Common myeloid progenitor, CD34-positive (primary cell): ENCODE data around the gene KRTAP9-7.

Source experiments
- CTCF ChIA-PET: fragments of 350-600 bp; sonication (Branson Sonifier 250); formaldehyde crosslinking; loops from one replicate; lab custom pipeline; 2021; ENCODE audit warnings: antibody characterized with exemption; lab: Charles Lee
- POLR2A ChIA-PET: fragments of 350-600 bp; sonication (Branson Sonifier 250); formaldehyde crosslinking; loops from one replicate; lab custom pipeline; 2021; ENCODE audit warnings: antibody characterized with exemption; lab: Charles Lee
- DNase-seq, 3 donors: peaks; one replicate each; pipeline versions ENCODE4 v3.0.0 to v3.0.0-alpha.2; 2013
- H3K27ac ChIP-seq, 2 experiments: 1 replicate in 1 of 2; 2 replicates in 1 of 2; pipeline ENCODE4 v1.7.0; 2013; ENCODE audit warnings: inconsistent platforms in 2 of 2, low read length in 2 of 2, mild to moderate bottlenecking in 2 of 2, low read depth in 1 of 2, moderate library complexity in 1 of 2; ENCODE audit not compliant: severe bottlenecking in 2 of 2, insufficient read depth in 1 of 2, poor library complexity in 1 of 2
- H3K27me3 ChIP-seq, 5 experiments: replicated peaks in 2 of 5; 1 replicate in 3 of 5; 2 replicates in 2 of 5; pipeline versions ENCODE4 v1.6.1 to v1.7.0; 2013; ENCODE audit warnings: low read length in 4 of 5, mild to moderate bottlenecking in 2 of 5, moderate library complexity in 2 of 5, inconsistent platforms in 1 of 5; ENCODE audit not compliant: insufficient read depth in 5 of 5, control insufficient read depth in 4 of 5
- H3K36me3 ChIP-seq, 4 experiments: 1 replicate in 2 of 4; 2 replicates in 2 of 4; pipeline versions ENCODE4 v1.6.1 to v1.7.0; 2013; ENCODE audit warnings: low read length in 3 of 4, control low read depth in 1 of 4, mild to moderate bottlenecking in 1 of 4; ENCODE audit not compliant: control insufficient read depth in 4 of 4, insufficient read depth in 4 of 4
- H3K4me1 ChIP-seq, 4 experiments: 1 replicate in 3 of 4; 2 replicates in 1 of 4; pipeline versions ENCODE4 v1.6.1 to v1.7.1; 2013; ENCODE audit warnings: low read length in 3 of 4, mild to moderate bottlenecking in 3 of 4, control low read depth in 1 of 4, inconsistent platforms in 1 of 4, moderate library complexity in 1 of 4; ENCODE audit not compliant: control insufficient read depth in 4 of 4, insufficient read depth in 4 of 4; ENCODE audit errors: control extremely low read depth in 1 of 4
- H3K4me3 ChIP-seq, 7 experiments: 1 replicate in 4 of 7; 2 replicates in 3 of 7; pipeline versions ENCODE4 v1.5.1 to v1.7.0; 2013; ENCODE audit warnings: mild to moderate bottlenecking in 7 of 7, low read length in 6 of 7, moderate library complexity in 6 of 7, inconsistent platforms in 2 of 7, low read depth in 2 of 7, control low read depth in 1 of 7; ENCODE audit not compliant: insufficient read depth in 4 of 7, control insufficient read depth in 1 of 7; ENCODE audit errors: extremely low read depth in 1 of 7
- H3K9me3 ChIP-seq, 5 experiments: 1 replicate in 4 of 5; 2 replicates in 1 of 5; pipeline versions ENCODE4 v1.6.1 to v1.7.1; 2013; ENCODE audit warnings: low read length in 4 of 5, mild to moderate bottlenecking in 2 of 5, inconsistent platforms in 1 of 5, low read depth in 1 of 5, moderate library complexity in 1 of 5; ENCODE audit not compliant: control insufficient read depth in 4 of 5, insufficient read depth in 2 of 5; ENCODE audit errors: control extremely low read depth in 1 of 5
- WGBS: methylation state at CpG from one replicate; pipeline ENCODE4 v1.1.5; 2013; ENCODE audit not compliant: insufficient coverage; 5-methylcytosine and 5-hydroxymethylcytosine counted together

Gene KRTAP9-7

GRCh38 chr17:41322094-41322902 is 46.8 kb downstream of the KRTAP9-7 start:
- CTCF ChIA-PET = interaction anchor here (0.5 to 2.8 kb wide), 22 partner anchors 8 to 675 kb away, joined by 3 to 22 read pairs (median 4); partner anchors contain the start of genes KRTAP16-1, KRTAP29-1 and SMARCE1
- Histone ChIP-seq H3K9me3 (peaks cover 0 to 9% (median 0%) of the 10 kb centered on the region in 5 experiments), H3K27ac (no peak overlapping the region), H3K36me3 (no peaks in the 10 kb centered on the region), H3K4me1 (peaks cover 0 to 7% (median 0%) of the 10 kb centered on the region in 4 experiments), H3K27me3 (no peaks in the 10 kb centered on the region), H3K4me3 (no peak overlapping the region)
- peak; percentile 40 to 74 (median 68) for DNase-seq
- WGBS = 60% methylated on average over 1 of the region's 5 CpGs
- POLR2A ChIA-PET = no interaction called here

GRCh38 chr17:41322903-41323895 is 47.7 kb downstream of the KRTAP9-7 start:
- DNase-seq = no peak
- WGBS = 97% methylated on average over 9 of the region's 11 CpGs
- peaks cover 0 to 9% (median 0%) of the 10 kb centered on the region in 5 experiments for H3K9me3 ChIP-seq
- no peaks in the 10 kb centered on the region for H3K27me3 ChIP-seq
- H3K4me1 ChIP-seq = peaks cover 0 to 7% (median 0%) of the 10 kb centered on the region in 4 experiments
- H3K27ac ChIP-seq = no peak overlapping the region
- POLR2A ChIA-PET = no interaction called here
- H3K36me3 ChIP-seq = no peaks in the 10 kb centered on the region
- H3K4me3 ChIP-seq = no peak overlapping the region
- CTCF ChIA-PET = interaction anchor here (0.6 to 2.8 kb wide), 19 partner anchors 9 to 467 kb away, joined by 3 to 22 read pairs (median 4); partner anchors contain the start of genes KRTAP16-1 and KRTAP29-1

GRCh38 chr17:41324180-41325075 is 48.9 kb downstream of the KRTAP9-7 start:
- POLR2A ChIA-PET = no interaction called here
- WGBS = 83% methylated on average over 16 of the region's 16 CpGs
- H3K36me3 ChIP-seq = no peaks in the 10 kb centered on the region
- no peak overlapping the region for H3K27ac ChIP-seq
- H3K4me3 ChIP-seq = no peak overlapping the region
- CTCF ChIA-PET = interaction anchor here (1.7 to 2.4 kb wide), 3 partner anchors 344 to 414 kb away, joined by 3 to 11 read pairs (median 4); no protein-coding TSS in a partner anchor
- H3K9me3 ChIP-seq = peaks cover 0 to 9% (median 0%) of the 10 kb centered on the region in 5 experiments
- no peaks in the 10 kb centered on the region for H3K27me3 ChIP-seq
- DNase-seq = no peak
- H3K4me1 ChIP-seq = peaks cover 0 to 7% (median 0%) of the 10 kb centered on the region in 4 experiments

GRCh38 chr17:41325126-41325525 is 49.6 kb downstream of the KRTAP9-7 start:
- WGBS = 89% methylated on average over 10 of the region's 10 CpGs
- ChIA-PET POLR2A (no interaction called here), CTCF (no interaction called here)

GRCh38 chr17:41325611-41326010 is 50.1 kb downstream of the KRTAP9-7 start:
- WGBS = 85% methylated on average over 5 of the region's 6 CpGs
- Histone ChIP-seq H3K4me3 (no peak overlapping the region), H3K36me3 (no peaks in the 10 kb centered on the region), H3K27me3 (no peaks in the 10 kb centered on the region), H3K4me1 (peaks cover 0 to 7% (median 0%) of the 10 kb centered on the region in 4 experiments), H3K27ac (no peak overlapping the region), H3K9me3 (no peaks in the 10 kb centered on the region)
- POLR2A ChIA-PET = no interaction called here
- CTCF ChIA-PET = no interaction called here
- DNase-seq = no peak

More at GRCh38 chr17:41325126-41325525, 49.6 kb downstream of the KRTAP9-7 start:
- Histone ChIP-seq H3K4me1 (peaks cover 0 to 7% (median 0%) of the 10 kb centered on the region in 4 experiments), H3K36me3 (no peaks in the 10 kb centered on the region), H3K9me3 (peaks cover 0 to 3% (median 0%) of the 10 kb centered on the region in 5 experiments), H3K27ac (no peak overlapping the region), H3K27me3 (no peaks in the 10 kb centered on the region), H3K4me3 (no peak overlapping the region)
- no peak for DNase-seq
